ENCODE measurements around the gene EIF3K. TPM values are rescaled to one million over a fixed set of nuclear protein-coding genes. Genes with fewer than 3 reads are reported as not detected.

Gene EIF3K
- total and polyA plus RNA-seq, 7 donors: 367 to 984 (median 470) TPM

DNA sequence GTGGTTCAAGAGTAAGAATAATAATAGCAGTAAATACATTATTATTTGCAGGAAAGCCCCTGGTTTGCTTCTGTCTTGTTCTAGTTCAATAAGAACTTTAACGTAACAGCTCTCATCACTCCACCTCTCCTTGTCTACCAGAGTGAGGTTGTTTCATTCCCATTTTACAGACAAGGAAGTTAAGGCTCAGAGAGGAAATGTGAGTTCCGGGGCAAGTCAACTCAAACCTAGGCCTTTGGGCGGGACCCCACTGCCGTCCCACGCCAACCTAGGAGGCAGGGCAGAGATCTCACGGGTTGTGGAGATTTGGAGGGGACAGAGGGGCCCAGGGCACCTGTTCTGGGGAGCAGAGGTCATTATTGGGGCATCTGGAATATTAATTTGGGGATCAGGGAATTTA lies 2.7 kb upstream of the EIF3K start:
- Histone ChIP-seq H3K27ac (no peak overlapping the region), H3K4me1 (peaks cover 13% of the 10 kb centered on the region), H3K36me3 (ENCODE audit: insufficient read depth in 1 of 2, low read depth in 1 of 2) (peaks cover 0 to 12% of the 10 kb centered on the region in 2 donors), H3K9me3 (no peaks in the 10 kb centered on the region), H3K4me3 (no peak overlapping the region), H3K27me3 (ENCODE audit: insufficient read depth in 3 of 3, low read length in 2 of 3) (no peaks in the 10 kb centered on the region)
- DNase-seq (no peak), ATAC-seq (no peak)
- TF ChIP-seq, protein P1, sequence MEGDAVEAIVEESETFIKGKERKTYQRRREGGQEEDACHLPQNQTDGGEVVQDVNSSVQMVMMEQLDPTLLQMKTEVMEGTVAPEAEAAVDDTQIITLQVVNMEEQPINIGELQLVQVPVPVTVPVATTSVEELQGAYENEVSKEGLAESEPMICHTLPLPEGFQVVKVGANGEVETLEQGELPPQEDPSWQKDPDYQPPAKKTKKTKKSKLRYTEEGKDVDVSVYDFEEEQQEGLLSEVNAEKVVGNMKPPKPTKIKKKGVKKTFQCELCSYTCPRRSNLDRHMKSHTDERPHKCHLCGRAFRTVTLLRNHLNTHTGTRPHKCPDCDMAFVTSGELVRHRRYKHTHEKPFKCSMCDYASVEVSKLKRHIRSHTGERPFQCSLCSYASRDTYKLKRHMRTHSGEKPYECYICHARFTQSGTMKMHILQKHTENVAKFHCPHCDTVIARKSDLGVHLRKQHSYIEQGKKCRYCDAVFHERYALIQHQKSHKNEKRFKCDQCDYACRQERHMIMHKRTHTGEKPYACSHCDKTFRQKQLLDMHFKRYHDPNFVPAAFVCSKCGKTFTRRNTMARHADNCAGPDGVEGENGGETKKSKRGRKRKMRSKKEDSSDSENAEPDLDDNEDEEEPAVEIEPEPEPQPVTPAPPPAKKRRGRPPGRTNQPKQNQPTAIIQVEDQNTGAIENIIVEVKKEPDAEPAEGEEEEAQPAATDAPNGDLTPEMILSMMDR (IDR thresholded peaks at IDR 0.05): no peak
- WGBS, 3 donors: 92 to 94% (median 93%) methylated on average over 6 of the region's 6 CpGs
- intact Hi-C loops (cut with DNase I): no loop called here

DNA sequence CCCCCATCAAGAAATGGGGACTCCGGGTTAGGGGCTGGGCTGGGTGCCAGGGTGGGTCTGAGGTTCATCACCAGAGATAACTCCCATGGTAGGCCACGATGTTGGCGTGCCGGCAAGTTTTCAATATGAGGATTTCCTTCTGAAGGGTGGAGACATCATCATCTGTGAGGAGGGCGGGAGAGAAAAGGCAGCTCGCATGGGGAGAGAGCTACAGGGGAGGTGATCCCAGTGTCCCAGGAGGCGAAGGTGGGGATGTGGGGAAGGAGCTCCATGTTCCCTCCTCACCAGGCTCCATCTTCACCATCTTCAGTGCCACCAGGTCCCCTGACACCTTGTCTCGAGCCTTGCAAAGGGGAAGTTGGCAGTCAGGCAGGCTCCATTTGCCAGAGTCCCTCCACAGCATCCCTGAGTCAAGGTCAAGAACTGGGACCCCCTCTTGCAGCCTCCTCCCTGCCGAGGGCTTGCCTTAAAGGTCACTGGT lies 1.7 kb upstream of the EIF3K start:
- no peak for ATAC-seq
- WGBS, 3 donors: 56 to 73% (median 72%) methylated on average over 9 of the region's 9 CpGs
- Histone ChIP-seq H3K36me3 (ENCODE audit: insufficient read depth in 1 of 2, low read depth in 1 of 2) (peaks cover 2 to 22% of the 10 kb centered on the region in 2 donors), H3K4me3 (peak overlapping the region; percentile 95), H3K27me3 (ENCODE audit: insufficient read depth in 3 of 3, low read length in 2 of 3) (no peaks in the 10 kb centered on the region), H3K27ac (no peak overlapping the region), H3K9me3 (no peaks in the 10 kb centered on the region), H3K4me1 (peaks cover 13% of the 10 kb centered on the region)
- no peak for DNase-seq
- intact Hi-C loops (cut with DNase I): no loop called here
- TF ChIP-seq, protein P1 (IDR thresholded peaks at IDR 0.05): no peak

DNA sequence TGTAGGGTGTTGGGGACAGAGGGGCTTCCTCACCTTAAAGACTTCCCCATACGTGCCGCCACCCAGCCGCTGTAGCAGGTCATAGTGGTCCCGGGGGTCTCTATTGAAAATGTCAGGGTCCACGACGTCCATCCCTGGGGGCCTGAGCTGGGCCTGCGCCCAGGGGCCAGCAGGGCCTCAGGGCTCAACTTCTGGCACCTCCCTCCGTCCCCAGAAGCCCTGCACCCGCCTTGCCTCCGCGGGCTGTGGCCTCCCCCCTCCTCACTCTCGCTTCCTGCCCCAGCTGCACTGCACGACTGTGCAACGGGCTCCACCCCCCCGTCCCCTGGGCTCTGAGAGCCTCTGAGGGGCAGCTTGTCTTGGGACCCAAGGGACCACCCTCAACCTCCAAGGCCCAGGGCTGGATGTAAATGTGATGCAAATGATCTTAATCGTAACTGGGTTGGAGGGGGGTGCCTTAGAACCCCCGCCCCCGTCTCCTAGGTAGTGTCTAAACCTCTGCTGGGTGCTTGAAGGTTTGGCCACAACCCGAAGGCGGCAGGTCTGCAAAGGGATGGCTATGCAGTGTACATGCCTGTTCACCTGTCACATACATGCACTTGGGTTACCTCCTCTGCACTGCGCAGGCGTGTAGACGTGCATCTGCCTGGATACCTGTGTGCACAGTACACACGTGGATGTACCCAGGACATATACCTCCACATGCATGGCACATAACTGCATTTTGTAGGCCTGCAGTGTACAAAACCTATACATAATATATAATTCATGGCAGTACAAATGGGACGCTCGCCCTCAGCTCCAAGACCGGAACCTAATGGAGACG lies 1.0 kb upstream of the EIF3K start, which contains the start of gene MAP4K1:
TSS of gene MAP4K1 (minus strand) at position 190 of the 826 bp plus-strand sequence. CDS start at position 132, 58 bp downstream.
- intact Hi-C loops (cut with DNase I): no loop called here
- no peaks in the 10 kb centered on the region for H3K27me3 ChIP-seq (ENCODE audit: insufficient read depth in 3 of 3, low read length in 2 of 3)
- H3K4me1 ChIP-seq: peaks cover 13% of the 10 kb centered on the region
- 34 to 38% (median 37%) methylated on average over 28 of the region's 28 CpGs for WGBS, 3 donors
- H3K36me3 ChIP-seq (ENCODE audit: insufficient read depth in 1 of 2, low read depth in 1 of 2): peaks cover 2 to 29% of the 10 kb centered on the region in 2 donors
- DNase-seq (peak; percentile 46 to 78), ATAC-seq (peak; percentile 2 to 11 (median 8))
- TF ChIP-seq, protein P1 (IDR thresholded peaks at IDR 0.05): no peak
- peak within 1 kb of the TSS; percentile 95 for H3K4me3 ChIP-seq
- H3K9me3 ChIP-seq: no peaks in the 10 kb centered on the region
- H3K27ac ChIP-seq: peak within 1 kb of the TSS; percentile 93

DNA sequence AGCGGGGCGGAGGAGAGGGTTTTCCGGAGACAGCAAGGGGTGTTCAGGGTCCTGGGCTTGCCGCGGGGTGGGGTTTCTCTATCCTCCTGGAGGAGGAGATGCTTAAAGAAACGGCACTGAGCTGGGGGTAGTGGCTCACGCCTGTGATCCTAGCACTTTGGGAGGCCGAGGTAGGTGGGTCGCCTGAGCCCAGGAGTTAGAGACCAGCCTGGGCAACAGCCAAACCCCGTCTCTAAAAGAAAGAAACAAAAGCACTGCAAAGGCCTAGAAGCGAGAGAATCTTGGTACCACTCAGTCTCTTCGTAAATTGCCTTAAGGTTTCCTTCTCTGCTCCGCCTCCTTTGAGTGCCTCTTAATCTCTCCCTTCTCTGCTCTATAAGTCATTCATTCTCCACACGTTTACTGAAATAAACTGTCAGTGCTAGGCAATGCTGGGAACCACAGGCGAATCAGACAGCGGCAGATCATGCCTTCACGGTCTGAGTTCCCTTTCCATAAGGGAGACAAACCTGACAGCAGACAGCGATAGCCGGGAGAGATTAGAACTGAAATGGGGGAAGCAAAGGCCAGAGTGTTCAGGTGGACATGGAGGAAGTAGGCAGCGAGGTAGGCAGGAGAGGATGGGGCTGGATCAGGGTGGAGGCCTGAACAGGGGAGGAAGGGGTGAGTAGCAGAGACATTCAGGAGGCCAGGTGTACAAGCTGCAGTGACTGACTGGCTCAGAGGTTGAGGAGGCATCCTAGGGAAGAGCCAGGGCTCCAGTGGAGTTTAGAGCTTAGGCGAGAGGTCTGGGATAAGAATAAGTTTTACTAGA lies 580 bp downstream of the EIF3K start:
- TF ChIP-seq, protein P1 (IDR thresholded peaks at IDR 0.05): no peak
- no peaks in the 10 kb centered on the region for H3K27me3 ChIP-seq (ENCODE audit: insufficient read depth in 3 of 3, low read length in 2 of 3)
- peaks cover 4 to 45% of the 10 kb centered on the region in 2 donors for H3K36me3 ChIP-seq (ENCODE audit: insufficient read depth in 1 of 2, low read depth in 1 of 2)
- peaks cover 13% of the 10 kb centered on the region for H3K4me1 ChIP-seq
- no peaks in the 10 kb centered on the region for H3K9me3 ChIP-seq
- no peak for DNase-seq
- peak in 3 of 4 donors; percentile 6 to 20 (median 8) for ATAC-seq
- WGBS, 3 donors: 16 to 19% (median 19%) methylated on average over 21 of the region's 21 CpGs
- H3K4me3 ChIP-seq: peak overlapping the region; percentile 95
- H3K27ac ChIP-seq: peak overlapping the region; percentile 93
- intact Hi-C loops (cut with DNase I): no loop called here
